Measurements from ENCODE around the gene NAGLU.

NAGLU gene

GRCh38 chr17:42564815-42565522, 28.9 kb downstream of the NAGLU start:
- Mint-ChIP-seq H3K4me3 (no peak overlapping the region), H3K9me3 (no peaks in the 10 kb centered on the region), H3K36me3 (ENCODE audit: low read depth) (peaks cover 14% of the 10 kb centered on the region), H3K27me3 (ENCODE audit: low read depth, poor library complexity) (no peaks in the 10 kb centered on the region), H3K4me1 (peaks cover 41% of the 10 kb centered on the region), H3K27ac (no peak overlapping the region)
- TF ChIP-seq CTCF (IDR thresholded peaks at IDR 0.05), result no peak
- no peak for DNase-seq

GRCh38 chr17:42565523-42566214, 29.6 kb downstream of the NAGLU start:
- Mint-ChIP-seq H3K27ac (peak overlapping the region; percentile 75), H3K9me3 (no peaks in the 10 kb centered on the region), H3K4me3 (no peak overlapping the region), H3K27me3 (ENCODE audit: low read depth, poor library complexity) (no peaks in the 10 kb centered on the region), H3K4me1 (peaks cover 35% of the 10 kb centered on the region), H3K36me3 (ENCODE audit: low read depth) (peaks cover 19% of the 10 kb centered on the region)
- DNase-seq, result no peak
- no peak for TF ChIP-seq CTCF (IDR thresholded peaks at IDR 0.05)

- H3K27ac Mint-ChIP-seq, result peak overlapping the region; percentile 75
- TF ChIP-seq CTCF (IDR thresholded peaks at IDR 0.05), result no peak
- DNase-seq, result no peak
- H3K9me3 Mint-ChIP-seq, result no peaks in the 10 kb centered on the region
- H3K36me3 Mint-ChIP-seq (ENCODE audit: low read depth), result peaks cover 25% of the 10 kb centered on the region
- peaks cover 33% of the 10 kb centered on the region for H3K4me1 Mint-ChIP-seq
- H3K4me3 Mint-ChIP-seq, result peak overlapping the region; percentile 95
- no peaks in the 10 kb centered on the region for H3K27me3 Mint-ChIP-seq (ENCODE audit: low read depth, poor library complexity)
Observed at GRCh38 chr17:42566215-42566882, 30.3 kb downstream of the NAGLU start.

GRCh38 chr17:42566883-42567573, 31.0 kb downstream of the NAGLU start, which contains the start of gene MLX:
MLX (plus strand) TSS chr17:42567100; CDS start chr17:42567125, 25 bp downstream.
- Mint-ChIP-seq H3K4me3 (peak within 1 kb of the TSS; percentile 95), H3K4me1 (peaks cover 28% of the 10 kb centered on the region), H3K9me3 (no peaks in the 10 kb centered on the region), H3K27me3 (ENCODE audit: low read depth, poor library complexity) (no peaks in the 10 kb centered on the region), H3K36me3 (ENCODE audit: low read depth) (peaks cover 31% of the 10 kb centered on the region), H3K27ac (peak within 1 kb of the TSS; percentile 78)
- TF ChIP-seq CTCF (IDR thresholded peaks at IDR 0.05), result no peak
- peak; percentile 96 for DNase-seq

GRCh38 chr17:42568341-42569111, 32.5 kb downstream of the NAGLU start:
- Mint-ChIP-seq H3K36me3 (ENCODE audit: low read depth) (peaks cover 45% of the 10 kb centered on the region), H3K27ac (peak overlapping the region; percentile 83), H3K4me3 (peak overlapping the region; percentile 95), H3K27me3 (ENCODE audit: low read depth, poor library complexity) (no peaks in the 10 kb centered on the region), H3K9me3 (no peaks in the 10 kb centered on the region), H3K4me1 (peaks cover 17% of the 10 kb centered on the region)
- no peak for TF ChIP-seq CTCF (IDR thresholded peaks at IDR 0.05)
- DNase-seq, result no peak

Measured in nephron progenitor cell (in vitro differentiated cells).